HG02642 (cell line): ENCODE results near the gene TRIM29.

Experiments used
- ATAC-seq: cut with Tn5 transposase; IDR thresholded peaks from one replicate; pipeline ENCODE4 v1.9.1; 2021; ENCODE audit warnings: mild to moderate bottlenecking; ENCODE audit not compliant: unreplicated experiment, poor library complexity

The TRIM29 gene

DNA sequence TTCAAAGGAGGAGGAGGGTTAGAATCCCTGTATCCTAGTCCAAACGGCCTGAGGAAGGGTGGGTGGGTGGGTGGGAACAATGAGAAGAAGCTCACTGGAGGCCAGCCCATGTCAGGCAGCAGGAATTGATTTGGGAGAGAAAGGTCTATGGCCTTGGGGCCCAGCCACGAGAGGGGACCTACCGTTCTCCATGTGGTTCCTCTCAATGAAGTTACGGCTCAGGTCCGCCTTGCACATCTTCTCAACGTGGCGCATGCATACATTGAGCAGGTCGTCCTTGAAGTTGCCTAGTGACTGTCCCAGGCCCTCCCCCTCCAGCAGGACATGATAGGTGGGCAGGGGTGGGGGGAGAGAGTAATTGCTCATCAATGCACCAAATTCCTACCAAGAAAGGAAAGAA is 12.4 kb downstream of the TRIM29 start:
- no peak for ATAC-seq

GRCh38 chr11:120125024-120125423 is 12.9 kb downstream of the TRIM29 start:
- ATAC-seq = no peak

- ATAC-seq = no peak
Observed at GRCh38 chr11:120124355-120124754, 13.6 kb downstream of the TRIM29 start.

DNA sequence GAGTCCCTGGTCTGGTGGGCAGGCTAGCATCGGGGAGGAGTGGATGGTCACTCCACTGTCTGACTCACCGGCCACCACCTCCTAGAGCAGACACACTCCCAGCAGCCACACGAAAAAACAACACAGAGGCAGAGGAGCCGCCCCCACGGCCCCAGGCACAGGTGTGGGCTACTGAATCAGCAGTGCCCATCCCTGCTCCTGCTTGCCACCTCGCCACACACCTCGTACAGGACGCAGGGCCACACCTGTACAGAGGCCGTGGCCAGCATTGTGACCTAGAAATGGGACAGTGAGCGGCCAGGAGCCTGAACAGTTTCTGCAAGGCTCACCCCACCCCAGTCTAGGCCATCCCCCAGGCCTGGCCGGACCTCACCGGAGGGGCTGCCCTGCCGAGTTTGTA is 14.0 kb downstream of the TRIM29 start:
- no peak for ATAC-seq

- ATAC-seq = no peak
Observed at GRCh38 chr11:120122924-120123683, 14.8 kb downstream of the TRIM29 start.

DNA sequence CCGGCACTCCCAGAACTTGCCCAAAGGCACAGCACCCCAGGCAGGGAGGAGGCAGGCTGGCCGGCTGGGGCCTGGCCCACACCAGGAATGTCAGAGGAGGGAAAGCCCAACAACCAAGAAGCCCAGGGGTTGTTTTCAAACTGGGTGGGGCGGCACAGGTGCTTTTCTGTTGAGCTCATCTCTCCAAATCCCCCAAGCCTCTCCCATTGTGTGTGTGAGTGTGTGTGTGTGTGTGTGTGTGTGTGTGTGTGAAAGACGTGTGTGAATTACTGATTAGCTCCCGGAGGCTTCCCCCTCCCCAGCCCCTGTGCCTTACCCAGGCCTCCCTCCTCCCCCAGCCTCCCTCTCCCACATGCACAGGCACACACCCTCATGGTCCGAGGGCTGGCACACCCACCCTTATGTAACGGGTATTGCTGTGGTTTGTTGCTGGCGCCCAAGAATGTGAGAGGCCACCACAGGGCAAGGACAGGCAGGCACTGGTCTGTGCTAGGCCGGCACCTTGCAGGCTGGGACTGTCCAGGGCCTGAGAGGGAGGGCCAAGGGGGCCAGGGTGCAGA is 15.9 kb downstream of the TRIM29 start:
- ATAC-seq = no peak

DNA sequence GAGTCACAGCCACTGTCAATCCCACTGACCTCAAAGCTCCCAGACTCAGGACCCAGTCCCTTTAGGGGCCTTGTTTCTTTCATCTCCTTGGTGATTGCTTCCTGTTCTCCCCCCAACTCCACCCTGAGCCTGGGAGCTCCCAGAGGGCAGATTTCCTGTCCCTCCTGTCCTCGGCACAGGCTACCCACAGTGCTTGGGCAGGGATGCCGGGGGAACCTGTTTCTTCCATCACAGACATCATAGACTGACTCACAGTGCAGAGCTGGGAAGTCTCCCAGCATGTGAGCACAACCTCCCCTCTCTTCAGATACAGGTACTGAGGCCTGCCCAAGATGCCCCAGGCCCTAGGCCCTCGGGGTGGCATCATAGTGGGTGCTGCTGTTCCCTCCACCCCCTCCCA is 16.6 kb downstream of the TRIM29 start:
- ATAC-seq = no peak

- ATAC-seq = no peak
Observed at GRCh38 chr11:120120805-120121335, 17.0 kb downstream of the TRIM29 start.

DNA sequence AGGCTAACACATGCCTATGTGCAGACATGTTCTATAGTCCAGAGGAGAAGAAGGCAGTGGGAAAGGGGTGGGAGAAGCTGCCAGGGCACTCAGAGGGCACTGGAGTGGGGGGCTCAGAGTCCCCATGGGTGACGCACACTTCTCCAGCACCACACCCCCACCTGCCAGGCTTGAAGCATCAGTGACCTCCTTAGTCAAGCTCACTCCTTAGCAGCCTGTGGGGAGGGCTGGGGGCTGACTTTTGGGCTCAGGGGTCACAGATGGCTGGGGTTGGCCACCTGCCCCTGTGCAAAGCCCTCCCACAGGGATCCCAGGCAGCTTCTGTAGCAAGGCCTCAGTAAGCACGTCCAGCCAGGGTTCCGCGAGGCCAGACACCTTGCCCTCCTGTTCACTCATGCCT is 18.8 kb downstream of the TRIM29 start:
- ATAC-seq = no peak

GRCh38 chr11:120117991-120118390 is 19.9 kb downstream of the TRIM29 start:
- ATAC-seq = no peak

DNA sequence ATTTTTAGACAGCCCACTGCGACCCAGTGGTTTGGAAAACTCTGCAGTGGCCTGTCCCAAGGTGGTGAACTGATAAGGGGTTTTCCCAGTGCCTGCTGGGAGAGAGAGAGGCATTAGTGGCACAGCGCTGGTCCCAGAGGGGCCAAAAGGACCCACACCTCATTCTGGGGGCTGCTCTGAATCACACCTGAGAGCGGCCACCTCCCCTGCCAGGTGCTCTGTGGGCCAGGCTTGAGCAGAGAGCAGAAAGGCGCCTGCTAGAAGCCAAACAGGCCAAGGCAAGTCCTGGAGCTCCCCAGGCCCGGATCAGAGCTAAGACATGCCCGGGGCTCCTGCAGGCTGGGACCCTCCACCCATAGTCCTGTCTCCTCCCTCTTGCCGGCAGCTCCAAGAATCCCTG is 20.9 kb downstream of the TRIM29 start:
- ATAC-seq = no peak

DNA sequence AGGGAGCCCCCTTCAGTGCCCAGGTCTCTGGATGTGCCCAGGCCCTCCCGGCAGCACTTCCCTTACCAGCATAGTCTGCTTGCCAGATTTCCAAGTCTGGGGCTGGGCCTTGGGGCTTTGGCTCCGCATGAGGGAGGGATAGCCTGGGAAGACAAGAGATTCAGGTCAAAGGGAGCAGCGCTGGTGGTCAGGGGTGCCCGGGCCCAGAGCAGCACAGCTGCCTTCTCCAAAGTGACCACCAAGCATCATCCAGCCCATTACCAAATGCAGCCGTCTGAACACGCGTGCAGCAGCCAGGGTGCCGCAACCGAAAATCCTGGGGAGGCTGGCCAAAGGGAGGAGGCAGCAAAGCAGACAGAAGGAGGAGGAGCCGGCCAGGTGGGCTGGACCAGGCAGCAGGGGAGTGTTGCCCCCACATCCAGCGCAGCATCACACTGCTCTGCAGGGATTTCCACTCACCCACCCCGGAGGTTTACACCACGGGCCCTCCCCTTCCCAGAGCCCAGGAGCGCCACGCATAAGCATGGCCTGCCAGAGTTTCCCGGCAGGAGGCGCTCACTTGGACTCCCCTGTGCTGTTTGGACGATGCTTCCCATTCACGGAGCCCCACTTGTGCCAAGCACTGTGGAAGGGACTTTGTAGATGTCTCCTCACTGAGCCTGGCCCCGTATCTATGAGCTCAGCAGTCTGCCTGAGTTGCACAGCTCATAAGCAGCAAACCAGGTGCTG is 22.5 kb downstream of the TRIM29 start:
- no peak for ATAC-seq

DNA sequence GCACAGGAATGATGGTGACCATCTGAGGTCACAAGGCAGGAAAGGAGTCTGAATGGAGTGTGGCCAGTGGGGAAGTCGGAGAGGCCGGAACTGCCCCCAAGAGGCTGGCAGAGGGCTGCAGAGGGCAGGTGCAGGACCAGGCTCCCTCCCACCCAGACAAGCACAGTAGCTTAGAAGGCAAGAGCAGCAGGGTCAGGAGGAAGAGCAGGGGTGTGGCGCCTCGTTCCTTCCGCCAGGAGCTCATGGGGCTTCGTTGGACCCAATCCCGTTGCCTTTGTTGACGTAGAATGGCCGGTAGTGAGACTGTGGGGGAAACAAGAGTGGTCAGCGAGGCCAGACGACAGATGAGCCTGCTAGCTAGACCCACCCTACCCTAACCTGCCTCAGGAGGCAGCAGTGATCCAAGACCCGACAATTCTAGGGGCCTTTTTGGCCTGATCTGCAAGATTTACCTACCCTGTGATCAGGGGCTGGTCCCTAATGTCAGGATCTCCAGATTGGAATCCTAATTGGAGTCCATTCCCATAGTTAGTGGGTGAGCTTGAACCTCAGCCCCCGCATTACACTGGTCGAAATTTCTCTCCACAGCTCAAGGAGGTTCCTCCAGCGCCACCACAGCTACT is 25.6 kb downstream of the TRIM29 start:
- ATAC-seq = no peak

DNA sequence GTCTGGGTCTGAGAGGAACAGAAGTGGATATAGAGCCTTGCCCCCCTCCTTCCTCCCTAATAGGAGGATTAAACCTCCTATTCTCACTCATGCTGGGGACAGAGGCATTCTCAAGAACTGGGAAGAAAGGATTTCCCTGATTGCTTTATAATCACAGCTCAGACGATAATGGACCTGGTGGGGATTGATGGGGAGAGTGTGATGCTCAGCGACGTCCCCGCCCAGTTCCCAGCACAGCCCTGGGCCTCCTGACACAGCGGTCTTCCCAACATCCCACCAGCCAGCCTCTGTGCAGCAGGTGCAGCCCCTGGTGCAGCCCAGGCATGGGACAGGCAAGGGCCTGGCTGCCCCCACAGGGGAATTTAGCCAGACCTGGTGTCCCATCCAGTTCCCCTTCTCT is 28.4 kb downstream of the TRIM29 start:
- ATAC-seq = no peak

DNA sequence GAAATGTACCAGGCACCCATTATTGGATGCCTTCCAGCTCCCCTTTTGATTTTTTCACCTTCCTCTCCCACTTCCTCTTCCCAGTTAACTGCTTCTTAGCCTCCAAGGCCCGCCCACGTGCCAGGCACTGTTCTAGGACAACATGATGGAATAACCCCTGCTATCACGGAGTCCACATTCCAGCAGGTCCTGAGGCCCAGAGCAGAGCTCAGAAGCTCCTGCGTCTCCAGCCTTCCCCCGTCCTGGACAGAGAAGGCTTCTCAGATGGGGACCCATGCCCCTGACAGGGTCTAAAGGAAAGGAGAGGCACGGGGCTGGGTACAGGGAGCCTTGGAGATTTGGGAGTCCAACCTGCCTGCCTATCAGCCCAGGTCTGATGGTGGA is 29.1 kb downstream of the TRIM29 start:
- no peak for ATAC-seq

GRCh38 chr11:120108154-120108784 is 29.6 kb downstream of the TRIM29 start:
- peak; percentile 71 for ATAC-seq

DNA sequence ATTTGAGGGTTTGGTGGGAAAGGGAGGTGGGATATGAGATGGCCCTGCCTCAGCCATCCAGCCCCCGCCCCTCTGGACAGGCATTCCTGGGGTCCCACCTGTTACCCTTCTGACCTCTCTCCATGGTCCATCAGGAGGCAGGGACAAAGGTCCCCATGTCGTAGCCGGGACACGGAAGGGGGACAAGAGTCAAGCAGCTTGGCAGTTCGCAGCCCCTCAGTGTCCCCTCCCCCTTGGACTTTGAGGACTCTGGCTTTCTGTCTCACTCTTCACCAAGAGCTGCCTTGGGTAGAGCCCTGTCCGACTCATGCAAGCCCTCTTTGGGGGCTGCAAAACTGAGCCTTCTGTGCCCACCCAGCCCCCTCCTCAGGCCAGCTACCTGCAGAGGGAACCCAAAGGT is 30.2 kb downstream of the TRIM29 start:
- no peak for ATAC-seq

GRCh38 chr11:120106354-120107150 is 31.4 kb downstream of the TRIM29 start:
- ATAC-seq = no peak

GRCh38 chr11:120105576-120105975 is 32.3 kb downstream of the TRIM29 start:
- ATAC-seq = no peak
